Calu3 (cell line): ENCODE data around the gene PDZK1IP1. TPM values are rescaled to one million over a fixed set of nuclear protein-coding genes. Genes with fewer than 3 reads are reported as not detected.
A peak's percentile ranks its signal among the peaks of the same experiment; 100 is the strongest.

Source experiments
- BruUV-seq: library from RNA; stranded (reverse); fragments of 400-500 nt; replicated peaks from 2 replicates; lab custom pipeline; 2021; lab: Mats Ljungman, UMichigan
- CTCF ChIA-PET: fragments of 300-600 bp; sonication (Branson Sonifier 250); formaldehyde crosslinking; loops from one replicate; lab custom pipeline; 2022; ENCODE audit warnings: antibody characterized with exemption; lab: Charles Lee
- DNase-seq: peaks from one replicate; pipeline ENCODE4 v3.0.0; 2022
- H3K27ac Mint-ChIP-seq: one replicate; pipeline ENCODE4 v1.8.0; 2022; ENCODE audit warnings: mixed read lengths; ENCODE audit not compliant: unreplicated experiment
- H3K27me3 Mint-ChIP-seq: one replicate; pipeline ENCODE4 v1.8.0; 2022; ENCODE audit warnings: mixed read lengths; ENCODE audit not compliant: unreplicated experiment
- H3K36me3 Mint-ChIP-seq: one replicate; pipeline ENCODE4 v1.8.0; 2022; ENCODE audit warnings: mild to moderate bottlenecking, moderate library complexity, mixed read lengths; ENCODE audit not compliant: insufficient read depth, unreplicated experiment
- H3K4me1 Mint-ChIP-seq: one replicate; pipeline ENCODE4 v1.8.0; 2022; ENCODE audit warnings: mild to moderate bottlenecking, low read depth, mixed read lengths; ENCODE audit not compliant: unreplicated experiment
- H3K4me3 Mint-ChIP-seq: one replicate; pipeline ENCODE4 v1.8.0; 2022; ENCODE audit warnings: mild to moderate bottlenecking, low read depth, moderate library complexity, mixed read lengths; ENCODE audit not compliant: unreplicated experiment
- H3K9me3 Mint-ChIP-seq: one replicate; pipeline ENCODE4 v1.8.0; 2022; ENCODE audit warnings: low read depth, mixed read lengths; ENCODE audit not compliant: unreplicated experiment
- intact Hi-C: fragments of 100-400 bp; cut with micrococcal nuclease; formaldehyde crosslinking; loops from one replicate; pipeline ENCODE4 v1.10.0; 2022; ENCODE audit not compliant: unreplicated experiment
- total RNA-seq: library from RNA; stranded (reverse); gene quantifications from 2 replicates; pipeline ENCODE4 v1.2.3, GENCODE V29; 2022
- TF ChIP-seq, protein P1 (sequence below): fragments of 200-600 bp; IDR thresholded peaks from one replicate; pipeline ENCODE4 v1.8.0; 2022; ENCODE audit warnings: antibody characterized with exemption; ENCODE audit not compliant: unreplicated experiment

The PDZK1IP1 gene
- total RNA-seq, 1 experiment from 2014 or later, result 327 TPM

DNA sequence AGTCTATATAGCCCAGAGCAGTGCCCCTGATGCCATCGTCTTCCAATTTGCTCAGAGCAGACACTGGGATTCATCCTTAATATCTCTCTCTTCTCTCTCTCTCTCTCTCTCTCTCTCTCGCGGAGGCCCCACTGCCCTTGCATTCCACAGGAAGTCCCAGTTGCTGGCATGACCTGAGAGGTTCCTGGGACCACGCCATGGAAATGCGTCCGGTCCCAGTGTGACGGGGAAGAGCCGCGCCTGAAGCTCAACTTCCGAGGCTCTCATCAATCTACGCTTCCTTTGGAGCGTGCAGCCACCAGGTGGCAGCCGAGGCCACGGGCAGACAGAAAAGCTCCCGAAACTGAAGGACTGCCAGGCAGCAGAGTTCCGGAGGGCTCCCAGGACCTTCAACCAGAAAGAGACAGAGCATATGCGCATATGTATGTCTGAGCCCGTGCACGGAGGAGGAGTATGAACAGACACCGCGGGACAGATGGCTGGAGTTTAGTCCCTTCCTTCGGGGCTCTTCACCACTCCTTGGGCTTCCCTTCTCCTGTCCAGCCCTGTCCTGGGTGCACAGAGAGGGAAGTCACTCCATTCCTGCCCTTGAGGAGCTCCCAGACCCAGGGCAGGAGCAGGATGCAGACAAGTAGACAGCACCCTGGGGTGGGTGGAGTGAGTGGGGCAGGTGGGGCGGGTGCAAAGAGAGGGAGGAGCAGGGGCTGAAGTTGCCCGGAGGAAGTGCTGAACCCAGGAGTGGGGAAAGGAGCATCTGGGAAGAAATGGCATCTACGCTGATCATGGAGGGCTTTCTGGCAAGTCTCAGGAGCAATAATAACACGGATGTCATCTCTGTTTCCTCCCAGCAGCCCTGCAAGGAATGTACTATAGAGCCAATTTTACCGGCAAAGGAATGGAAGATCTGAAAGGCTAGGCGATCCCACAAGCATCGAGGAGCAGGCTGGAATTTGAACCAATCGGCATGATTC, 10.5 kb downstream of the PDZK1IP1 start:
- no TSS peak for BruUV-seq
- Mint-ChIP-seq H3K4me1 (peaks cover 55% of the 10 kb centered on the region), H3K27me3 (no peaks in the 10 kb centered on the region), H3K27ac (peak overlapping the region; percentile 62), H3K36me3 (peaks cover 50% of the 10 kb centered on the region), H3K4me3 (peak overlapping the region; percentile 56), H3K9me3 (no peaks in the 10 kb centered on the region)
- TF ChIP-seq, protein P1, sequence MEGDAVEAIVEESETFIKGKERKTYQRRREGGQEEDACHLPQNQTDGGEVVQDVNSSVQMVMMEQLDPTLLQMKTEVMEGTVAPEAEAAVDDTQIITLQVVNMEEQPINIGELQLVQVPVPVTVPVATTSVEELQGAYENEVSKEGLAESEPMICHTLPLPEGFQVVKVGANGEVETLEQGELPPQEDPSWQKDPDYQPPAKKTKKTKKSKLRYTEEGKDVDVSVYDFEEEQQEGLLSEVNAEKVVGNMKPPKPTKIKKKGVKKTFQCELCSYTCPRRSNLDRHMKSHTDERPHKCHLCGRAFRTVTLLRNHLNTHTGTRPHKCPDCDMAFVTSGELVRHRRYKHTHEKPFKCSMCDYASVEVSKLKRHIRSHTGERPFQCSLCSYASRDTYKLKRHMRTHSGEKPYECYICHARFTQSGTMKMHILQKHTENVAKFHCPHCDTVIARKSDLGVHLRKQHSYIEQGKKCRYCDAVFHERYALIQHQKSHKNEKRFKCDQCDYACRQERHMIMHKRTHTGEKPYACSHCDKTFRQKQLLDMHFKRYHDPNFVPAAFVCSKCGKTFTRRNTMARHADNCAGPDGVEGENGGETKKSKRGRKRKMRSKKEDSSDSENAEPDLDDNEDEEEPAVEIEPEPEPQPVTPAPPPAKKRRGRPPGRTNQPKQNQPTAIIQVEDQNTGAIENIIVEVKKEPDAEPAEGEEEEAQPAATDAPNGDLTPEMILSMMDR, result peak; percentile 63
- CTCF ChIA-PET, result interaction anchor here (0.6 to 2.7 kb wide), 23 partner anchors 9 to 547 kb away, joined by 3 to 92 read pairs (median 5); partner anchors contain the start of genes CMPK1, FOXD2, PDZK1IP1 and STIL
- intact Hi-C loops, result loop anchor here (1.0 to 10.0 kb wide), 3 partner anchors 72 to 435 kb away; no protein-coding TSS in a partner anchor
- DNase-seq, result peak; percentile 95

DNA sequence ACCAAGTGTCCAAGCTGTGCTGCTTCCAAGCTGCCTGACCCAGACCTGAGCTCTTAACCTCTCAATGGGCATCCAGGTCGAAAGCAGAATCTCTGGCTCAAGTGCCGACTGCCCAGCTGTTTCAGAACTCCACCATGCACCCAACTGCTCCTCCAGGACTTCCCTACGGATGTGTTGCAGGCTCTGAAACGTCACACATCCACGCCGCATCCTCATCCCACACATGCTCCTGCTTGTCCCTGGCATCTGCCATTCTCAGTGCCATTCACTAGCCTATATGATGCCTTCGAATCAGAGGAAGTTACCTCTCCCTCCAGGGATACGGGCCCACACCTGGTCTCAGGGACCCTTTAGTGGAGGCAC, 11.2 kb downstream of the PDZK1IP1 start:
- H3K4me1 Mint-ChIP-seq, result peaks cover 55% of the 10 kb centered on the region
- intact Hi-C loops, result loop anchor here (1.0 to 10.0 kb wide), 3 partner anchors 71 to 434 kb away; no protein-coding TSS in a partner anchor
- H3K36me3 Mint-ChIP-seq, result peaks cover 43% of the 10 kb centered on the region
- H3K27ac Mint-ChIP-seq, result peak overlapping the region; percentile 62
- H3K27me3 Mint-ChIP-seq, result no peaks in the 10 kb centered on the region
- peak overlapping the region; percentile 56 for H3K4me3 Mint-ChIP-seq
- DNase-seq, result no peak
- no TSS peak for BruUV-seq
- H3K9me3 Mint-ChIP-seq, result no peaks in the 10 kb centered on the region
- CTCF ChIA-PET, result interaction anchor here (0.6 to 2.7 kb wide), 22 partner anchors 10 to 548 kb away, joined by 3 to 92 read pairs (median 5); partner anchors contain the start of genes CMPK1, FOXD2, PDZK1IP1 and STIL
- TF ChIP-seq, protein P1, result no peak

DNA sequence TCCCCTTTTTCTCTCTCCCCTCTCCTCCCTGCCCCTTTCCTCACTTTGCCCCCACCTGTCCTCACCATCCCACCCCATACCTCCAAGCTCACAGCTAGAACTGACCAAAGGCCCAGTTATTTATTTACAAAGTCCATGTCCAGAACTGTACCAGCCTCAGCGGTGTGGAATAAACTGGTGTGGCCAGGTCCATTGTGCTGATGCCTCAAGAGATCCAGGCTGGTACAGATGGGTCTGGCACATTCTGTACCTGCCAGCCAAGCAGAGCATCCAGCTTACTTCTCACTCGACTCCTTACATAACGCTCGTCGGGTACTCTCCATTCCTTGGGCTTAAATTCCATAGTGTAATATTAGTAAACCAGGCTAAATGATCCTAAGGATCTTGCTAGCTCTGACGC, 11.8 kb downstream of the PDZK1IP1 start:
- Mint-ChIP-seq H3K4me3 (no peak overlapping the region), H3K36me3 (peaks cover 37% of the 10 kb centered on the region), H3K27ac (no peak overlapping the region), H3K9me3 (no peaks in the 10 kb centered on the region), H3K27me3 (no peaks in the 10 kb centered on the region), H3K4me1 (peaks cover 55% of the 10 kb centered on the region)
- intact Hi-C loops, result loop anchor here (5.0 to 10.0 kb wide), 2 partner anchors 71 to 433 kb away; no protein-coding TSS in a partner anchor
- TF ChIP-seq, protein P1, result no peak
- no TSS peak for BruUV-seq
- DNase-seq, result no peak
- CTCF ChIA-PET, result interaction anchor here (0.6 to 2.7 kb wide), 3 partner anchors 14 to 260 kb away, joined by 4 to 92 read pairs (median 52); partner anchors contain the start of genes FOXD2 and PDZK1IP1

DNA sequence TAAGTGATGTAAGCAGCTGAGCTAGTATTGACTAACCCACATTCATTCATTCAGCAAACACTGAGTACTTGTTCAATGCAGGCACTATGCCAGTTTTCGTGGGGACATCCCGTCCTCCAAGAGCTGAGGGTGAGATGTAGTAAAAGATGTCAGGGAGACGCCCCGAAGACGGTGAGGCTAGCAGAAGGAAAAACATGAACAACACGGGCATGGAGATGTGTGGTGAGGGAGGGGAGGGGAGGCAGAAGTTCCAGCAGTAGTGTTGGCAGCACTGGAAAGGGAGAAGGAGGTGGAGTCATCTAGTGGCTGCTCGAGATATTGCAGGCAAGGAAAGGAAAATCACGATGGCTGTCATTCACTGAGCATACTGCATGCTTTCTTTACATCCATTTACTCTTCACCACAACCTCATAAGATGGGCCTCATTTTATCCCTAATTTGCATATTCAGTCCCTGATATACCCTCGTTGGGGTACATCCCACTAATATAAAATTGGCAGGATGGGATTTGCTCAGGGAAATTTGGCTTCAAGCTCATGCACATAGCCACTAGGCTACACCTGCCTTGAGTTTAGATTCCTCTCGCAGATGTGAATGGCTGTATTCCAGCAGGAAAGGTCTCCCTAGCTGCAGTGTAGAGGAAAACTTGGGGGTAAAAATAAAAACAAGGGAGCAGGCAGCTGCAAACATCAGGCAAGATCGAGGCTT, 14.5 kb downstream of the PDZK1IP1 start:
- intact Hi-C loops, result loop anchor here (5.0 to 10.0 kb wide), 2 partner anchors 68 to 431 kb away; no protein-coding TSS in a partner anchor
- H3K4me3 Mint-ChIP-seq, result peak overlapping the region; percentile 31
- peak overlapping the region; percentile 49 for H3K27ac Mint-ChIP-seq
- peaks cover 14% of the 10 kb centered on the region for H3K36me3 Mint-ChIP-seq
- DNase-seq, result peak; percentile 78
- no peaks in the 10 kb centered on the region for H3K9me3 Mint-ChIP-seq
- peaks cover 34% of the 10 kb centered on the region for H3K4me1 Mint-ChIP-seq
- H3K27me3 Mint-ChIP-seq, result no peaks in the 10 kb centered on the region
- TF ChIP-seq, protein P1, result peak; percentile 90
- CTCF ChIA-PET, result interaction anchor here (0.6 to 1.1 kb wide), 5 partner anchors 9 to 1360 kb away, joined by 3 to 4 read pairs (median 4); partner anchors contain the start of gene PDZK1IP1
- no TSS peak for BruUV-seq
